Activated T-cell treated with anti-CD3 and anti-CD28 coated beads, Interleukin-2, amount 50 U/mL, for 48 hours (primary cell): ENCODE measurements around the gene KCNQ1.
A peak's percentile ranks its signal among the peaks of the same experiment; 100 is the strongest.

Experiments
- DNase-seq, 2 experiments: peaks; one replicate each; pipeline ENCODE4 v3.0.0-alpha.2; 2020

Gene KCNQ1

DNA sequence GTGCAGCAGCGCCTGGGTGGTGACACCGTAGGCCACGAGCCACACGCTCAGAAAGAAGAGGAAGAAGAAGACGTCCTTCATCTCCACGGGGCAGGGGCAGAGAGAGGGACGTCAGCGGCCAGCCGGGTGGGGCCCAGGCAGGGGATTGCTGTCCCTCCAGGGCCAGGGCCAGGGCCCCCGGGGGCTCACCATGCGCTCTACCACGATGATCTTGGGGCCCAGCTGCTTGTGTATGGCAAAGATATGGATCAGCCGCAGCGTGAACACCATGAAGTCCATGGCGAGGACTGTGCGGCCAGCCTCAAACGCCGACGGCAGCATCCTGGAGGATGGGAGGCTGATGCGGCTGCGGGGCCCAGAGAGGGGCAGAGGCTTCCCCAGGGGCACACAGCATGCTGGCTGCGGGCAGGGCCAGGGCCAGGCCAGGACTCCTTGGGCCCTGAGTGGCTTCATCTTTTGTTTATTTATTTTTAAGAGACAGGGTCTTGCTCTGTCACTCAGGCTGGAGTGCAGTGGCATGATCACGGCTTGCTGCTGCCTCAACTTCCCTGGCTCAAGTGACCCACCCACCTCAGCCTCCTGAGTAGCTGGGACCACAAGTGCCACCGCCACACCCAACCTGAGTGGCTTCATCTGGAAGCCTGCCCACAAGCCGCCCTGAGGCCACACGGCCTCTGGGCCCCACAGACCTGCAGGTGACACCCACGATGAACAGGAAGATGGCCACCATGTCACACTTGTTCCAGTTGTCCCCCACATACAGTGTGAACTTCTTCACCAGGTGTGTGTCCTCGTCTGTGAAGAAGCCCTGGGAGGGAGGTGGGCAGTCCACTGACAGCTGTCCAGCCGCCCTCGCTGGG, 33.1 kb upstream of the KCNQ1 start:
- no peak for DNase-seq

DNA sequence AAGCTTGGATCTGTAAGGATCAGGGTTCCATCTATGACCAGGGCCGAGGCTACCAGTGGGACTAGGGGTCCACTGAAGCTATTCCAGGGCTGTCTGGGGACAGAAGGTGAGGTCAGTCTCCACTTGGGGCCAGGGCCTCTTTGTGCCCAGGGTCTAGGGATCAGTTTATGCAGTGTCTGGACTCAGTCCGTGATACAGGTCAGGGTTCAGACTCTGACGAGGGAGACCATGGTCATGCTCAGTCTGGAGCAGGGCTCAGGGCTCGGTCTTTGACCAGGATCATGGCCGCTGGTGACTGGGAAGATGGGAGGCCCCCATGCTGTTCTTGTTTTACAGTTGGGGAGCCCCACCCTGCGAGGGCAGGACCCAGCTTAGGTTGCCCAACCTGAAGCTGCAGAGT, 32.5 kb upstream of the KCNQ1 start:
- no peak for DNase-seq

DNA sequence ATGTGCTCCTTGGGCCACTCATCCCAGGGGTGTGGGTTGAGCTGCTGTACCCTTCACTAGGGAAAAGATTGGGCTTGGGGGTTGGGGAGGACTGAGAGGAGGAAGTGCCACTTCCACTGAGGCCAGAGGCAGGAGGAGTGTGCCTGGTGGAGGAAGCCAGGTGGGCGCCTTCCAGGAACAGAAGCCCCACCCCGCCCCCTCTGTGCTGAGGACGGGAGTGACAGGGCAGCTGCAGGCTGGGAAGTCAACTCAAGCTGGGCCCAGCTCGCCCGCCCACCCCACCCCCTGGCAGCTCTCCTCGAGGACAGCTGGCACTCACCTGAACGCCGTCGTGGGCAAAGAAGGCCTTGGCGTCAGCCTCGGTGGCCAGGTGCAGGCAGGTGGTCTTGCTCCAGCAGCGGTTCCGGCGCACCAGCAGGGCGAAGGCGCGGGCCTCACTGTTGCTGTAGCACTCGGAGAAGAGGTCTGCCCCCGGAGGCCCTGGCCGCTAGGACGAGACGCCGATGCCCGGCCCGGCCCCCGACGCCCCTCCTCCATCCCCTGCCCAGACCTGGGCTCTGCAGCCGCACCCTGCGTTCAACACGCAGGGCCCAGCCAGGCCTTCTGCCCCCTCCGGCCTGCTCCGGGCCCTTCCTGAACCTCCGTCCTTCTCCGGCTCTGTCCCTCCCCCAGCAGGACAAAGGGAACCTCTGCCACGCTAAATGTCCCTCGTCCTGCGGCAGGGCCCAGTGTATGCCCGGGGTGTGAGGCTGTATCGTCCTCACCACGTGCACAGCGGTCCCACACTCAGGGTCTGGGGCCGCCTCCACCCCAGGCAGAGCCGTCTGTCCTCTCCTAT, 30.8 kb upstream of the KCNQ1 start:
- DNase-seq: no peak

DNA sequence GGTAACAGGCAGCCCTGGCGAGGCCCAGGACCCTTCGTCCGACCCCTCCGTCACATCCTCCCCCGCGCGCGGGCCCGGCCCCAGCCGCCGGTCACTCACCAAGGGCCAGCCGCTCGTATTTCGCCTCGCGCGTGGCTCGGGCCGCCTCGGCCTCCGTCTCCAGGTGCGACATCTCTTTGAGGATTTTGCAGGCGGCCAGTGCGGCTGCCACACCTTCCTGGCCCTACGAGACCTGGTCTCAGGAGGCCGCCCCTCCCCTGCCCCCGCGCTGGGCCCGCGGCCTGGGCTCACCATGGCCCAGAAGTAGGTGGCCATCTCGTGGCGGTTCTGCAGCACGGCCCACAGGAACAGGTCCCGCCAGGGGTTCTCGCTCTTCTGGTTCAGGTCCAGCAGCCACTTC, 30.2 kb upstream of the KCNQ1 start:
- DNase-seq: no peak

DNA sequence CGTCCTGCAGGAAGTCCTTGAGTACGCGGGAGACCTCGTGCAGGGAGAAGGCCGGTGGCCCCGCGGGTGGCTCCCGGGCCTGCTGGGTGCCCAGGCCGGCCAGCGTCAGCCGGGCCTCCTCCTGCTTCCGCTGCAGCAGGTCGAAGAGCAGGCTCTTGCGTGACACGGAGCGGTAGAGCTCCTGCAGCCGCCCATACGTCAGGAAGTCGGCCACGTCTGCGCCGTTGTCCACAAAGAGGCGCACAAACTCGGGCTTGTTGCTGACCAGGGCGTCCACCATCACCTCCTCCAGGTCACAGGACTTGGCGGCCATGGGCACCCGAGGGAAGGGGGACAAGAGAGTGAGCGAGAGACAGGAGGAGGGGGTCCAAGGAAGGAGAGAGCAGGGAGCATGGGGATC, 29.6 kb upstream of the KCNQ1 start:
- no peak for DNase-seq

DNA sequence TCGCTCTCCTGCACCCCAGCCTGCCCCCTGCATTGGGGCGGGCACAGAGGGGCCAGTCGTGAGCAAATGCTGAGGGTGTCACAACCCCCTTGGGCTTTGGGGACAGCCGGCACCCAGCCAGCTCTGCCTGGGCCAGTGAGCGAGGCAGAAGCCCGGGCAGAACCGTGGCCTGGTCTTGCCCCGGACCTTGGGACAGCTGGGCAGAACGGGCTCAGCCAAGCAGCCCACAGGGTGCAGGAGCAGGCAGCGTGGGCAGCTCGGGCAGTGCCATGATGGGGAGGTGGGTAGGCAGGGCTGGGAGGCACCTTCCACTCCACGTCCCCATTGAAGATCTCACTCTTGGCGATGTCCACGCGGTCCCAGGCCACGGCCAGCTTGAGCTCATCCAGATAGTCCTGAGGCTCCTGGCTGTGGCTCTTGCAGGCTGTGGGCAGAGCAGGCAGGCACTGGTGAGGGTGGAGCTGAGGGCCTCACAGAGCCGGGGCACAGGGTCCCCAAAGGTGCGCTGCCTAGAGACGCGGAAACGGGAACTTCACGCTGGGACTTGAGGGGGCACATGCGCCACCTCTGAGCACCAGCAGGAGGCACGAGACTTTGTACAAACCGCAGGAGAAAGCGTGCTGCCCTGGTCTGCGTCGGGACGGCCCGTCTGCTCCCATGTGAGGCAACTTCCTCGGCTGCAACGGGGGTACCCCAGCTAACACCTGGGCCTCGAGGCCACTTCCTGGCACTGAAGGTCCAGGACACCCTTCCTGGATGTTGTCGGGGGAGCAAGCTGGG, 29.0 kb upstream of the KCNQ1 start:
- DNase-seq: no peak

DNA sequence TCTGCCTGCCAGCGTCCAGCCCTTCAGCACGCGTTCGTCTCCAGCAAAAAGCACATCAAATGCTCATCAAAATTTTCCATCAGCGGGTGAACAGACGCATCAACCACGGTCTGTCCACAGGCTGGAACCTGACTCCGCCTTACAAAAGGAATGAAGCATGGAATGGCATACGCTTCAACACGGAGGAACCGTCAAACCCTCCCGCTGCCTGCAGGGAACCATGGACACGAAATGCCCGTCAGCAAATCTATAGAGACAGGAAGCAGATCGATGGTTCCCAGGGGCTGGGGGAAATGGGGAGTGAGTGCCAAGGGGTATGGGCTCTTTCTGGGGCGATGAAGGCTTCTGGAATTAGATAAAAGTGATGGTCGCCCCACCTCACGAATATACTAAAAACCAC, 28.0 kb upstream of the KCNQ1 start:
- no peak for DNase-seq

DNA sequence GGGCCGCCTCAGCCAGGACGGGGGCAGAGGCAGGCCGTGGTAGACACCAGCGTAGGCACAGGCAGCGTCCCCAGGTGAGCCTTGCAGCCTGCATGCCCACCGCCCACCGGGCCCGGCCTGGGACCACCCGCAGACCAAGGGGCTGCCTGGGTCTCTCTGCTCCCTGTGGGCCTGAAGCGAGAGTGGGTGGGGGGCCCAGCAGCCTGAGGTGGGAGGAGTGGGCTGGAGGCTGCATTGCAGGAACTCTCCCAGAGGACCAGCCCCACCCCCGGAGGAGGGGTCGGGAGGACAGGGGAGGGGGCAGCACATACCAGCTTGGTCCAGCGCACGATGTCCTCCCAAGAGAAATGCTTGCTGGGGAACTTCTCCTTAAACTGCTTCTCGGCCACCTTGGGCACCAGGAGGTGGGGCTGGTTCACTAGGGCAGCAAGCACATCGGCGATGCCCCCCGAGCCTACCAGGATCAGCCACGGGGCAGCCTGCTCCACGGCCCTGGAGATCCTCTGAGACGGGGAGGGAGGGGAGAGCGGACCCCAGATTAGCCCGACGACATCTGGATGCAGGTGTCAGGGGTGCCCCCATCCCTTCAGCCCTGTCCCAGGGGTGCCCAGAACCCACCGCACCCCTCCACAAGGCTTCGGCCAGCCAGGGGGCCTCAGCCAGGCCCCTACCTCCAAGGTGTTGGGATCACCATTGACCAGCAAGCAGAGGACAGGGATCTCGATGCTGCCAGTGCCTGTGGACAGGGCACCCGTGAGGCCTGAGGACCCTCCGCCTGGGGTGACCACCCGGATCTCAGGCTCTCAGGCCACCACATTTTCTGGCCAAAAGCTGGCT, 26.7 kb upstream of the KCNQ1 start:
- no peak for DNase-seq

DNA sequence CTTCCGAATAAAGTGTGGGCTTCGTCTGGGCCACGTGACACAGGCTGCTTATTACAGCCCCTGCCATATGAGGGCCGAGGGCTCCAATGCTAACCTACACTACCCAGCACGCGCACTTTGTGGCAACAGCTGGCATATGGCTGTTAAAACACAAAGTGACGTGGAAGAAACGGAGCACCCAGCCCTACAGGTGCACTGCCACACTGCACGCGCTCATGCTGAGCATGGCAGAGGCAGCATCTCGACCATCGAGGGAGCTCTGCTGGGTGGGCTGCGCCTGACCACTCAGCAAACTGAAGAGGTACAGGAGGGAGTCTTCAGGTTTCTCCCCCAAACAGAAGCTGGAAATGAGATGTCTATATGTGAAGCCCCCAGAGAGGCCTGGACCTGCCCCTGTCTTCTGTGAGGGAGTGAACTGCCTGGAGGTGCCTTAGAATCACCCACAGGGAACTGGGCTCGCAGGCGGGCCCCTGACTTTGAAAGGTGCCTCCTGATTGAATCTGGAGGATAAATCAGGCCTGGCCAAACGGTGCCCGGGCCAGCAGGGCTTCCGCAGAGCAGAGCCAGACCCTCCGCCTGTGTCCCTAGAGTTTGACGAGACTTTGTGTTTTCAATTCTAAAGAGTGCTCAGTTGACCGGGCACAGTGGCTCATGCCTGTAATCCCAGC, 26.0 kb upstream of the KCNQ1 start:
- no peak for DNase-seq

DNA sequence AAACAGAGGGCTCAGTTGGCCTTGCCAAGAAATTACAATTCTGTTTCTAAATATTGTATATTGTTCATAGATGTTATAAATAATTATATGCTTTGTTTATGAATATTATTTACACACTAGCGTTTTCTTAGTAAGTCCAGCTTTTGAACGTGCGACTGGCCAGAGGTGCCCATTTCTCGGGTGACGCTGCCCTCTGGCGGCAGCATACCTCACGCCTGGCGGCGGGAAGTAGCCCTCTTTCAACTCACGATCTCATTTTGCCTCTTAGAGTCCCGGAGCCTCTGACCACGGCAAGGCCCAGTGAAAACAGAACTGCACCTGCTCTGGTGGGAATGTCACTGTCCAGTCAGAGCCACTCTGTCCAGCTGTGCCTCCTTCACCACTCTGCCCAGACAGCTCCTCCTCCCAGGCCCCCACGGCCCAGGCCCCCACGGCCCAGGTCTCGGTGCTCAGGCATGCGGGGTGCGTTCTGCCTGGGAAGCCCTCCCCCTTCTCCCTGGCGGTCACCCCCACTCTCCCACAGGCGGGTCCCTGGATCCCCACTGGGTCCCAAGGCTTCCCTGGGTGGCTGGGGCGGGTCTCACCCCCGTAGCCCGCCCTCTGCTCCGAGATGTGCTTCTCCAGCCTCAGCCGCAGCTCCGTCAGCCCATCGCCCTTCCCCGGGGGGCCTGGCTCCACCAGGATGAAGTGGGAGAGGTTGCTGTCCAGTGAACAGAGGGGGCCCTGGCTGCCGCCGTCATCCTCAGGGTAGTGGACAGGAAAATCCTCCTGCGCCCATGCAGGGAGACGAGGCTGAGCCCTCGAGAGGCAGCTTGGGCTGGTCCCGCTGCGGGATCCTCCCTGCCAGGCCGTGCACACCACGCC, 24.9 kb upstream of the KCNQ1 start:
- peak; percentile 75 to 80 for DNase-seq

DNA sequence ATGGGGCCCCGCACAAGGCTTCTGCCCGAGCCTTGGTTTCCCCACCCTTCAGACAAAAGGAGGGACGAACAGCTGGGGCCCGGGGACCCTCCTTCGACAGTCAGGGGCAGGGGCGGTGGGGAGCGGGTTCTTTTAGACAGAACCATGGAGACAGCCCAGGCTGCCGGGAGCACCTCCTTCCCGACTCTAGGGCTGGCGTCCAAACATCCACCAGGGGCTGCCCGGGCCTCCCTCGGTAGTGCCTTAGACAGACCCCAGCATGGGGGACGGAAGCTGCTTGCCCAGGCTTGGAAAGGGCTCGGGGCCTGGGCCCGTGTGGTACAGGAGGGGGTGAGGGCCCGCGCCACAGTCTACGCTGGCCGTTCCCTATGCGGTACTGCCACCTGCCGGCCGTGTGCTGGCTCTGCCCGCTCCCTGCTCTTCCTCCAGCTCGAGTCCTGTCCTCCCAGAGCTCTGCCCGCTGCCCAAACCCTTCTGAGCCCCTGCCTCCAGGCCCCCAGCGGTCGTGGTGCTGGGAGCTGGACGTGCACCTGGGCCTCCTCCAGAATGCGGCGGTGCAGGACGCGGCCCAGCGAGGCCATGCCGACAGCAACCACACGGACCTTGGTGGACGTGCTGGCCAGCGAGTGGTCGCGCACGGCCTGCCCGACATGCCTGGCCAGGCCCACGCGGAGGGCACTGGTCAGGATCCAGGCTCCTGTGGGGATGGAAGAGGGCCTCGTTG, 24.1 kb upstream of the KCNQ1 start:
- DNase-seq: peak; percentile 77 to 84

DNA sequence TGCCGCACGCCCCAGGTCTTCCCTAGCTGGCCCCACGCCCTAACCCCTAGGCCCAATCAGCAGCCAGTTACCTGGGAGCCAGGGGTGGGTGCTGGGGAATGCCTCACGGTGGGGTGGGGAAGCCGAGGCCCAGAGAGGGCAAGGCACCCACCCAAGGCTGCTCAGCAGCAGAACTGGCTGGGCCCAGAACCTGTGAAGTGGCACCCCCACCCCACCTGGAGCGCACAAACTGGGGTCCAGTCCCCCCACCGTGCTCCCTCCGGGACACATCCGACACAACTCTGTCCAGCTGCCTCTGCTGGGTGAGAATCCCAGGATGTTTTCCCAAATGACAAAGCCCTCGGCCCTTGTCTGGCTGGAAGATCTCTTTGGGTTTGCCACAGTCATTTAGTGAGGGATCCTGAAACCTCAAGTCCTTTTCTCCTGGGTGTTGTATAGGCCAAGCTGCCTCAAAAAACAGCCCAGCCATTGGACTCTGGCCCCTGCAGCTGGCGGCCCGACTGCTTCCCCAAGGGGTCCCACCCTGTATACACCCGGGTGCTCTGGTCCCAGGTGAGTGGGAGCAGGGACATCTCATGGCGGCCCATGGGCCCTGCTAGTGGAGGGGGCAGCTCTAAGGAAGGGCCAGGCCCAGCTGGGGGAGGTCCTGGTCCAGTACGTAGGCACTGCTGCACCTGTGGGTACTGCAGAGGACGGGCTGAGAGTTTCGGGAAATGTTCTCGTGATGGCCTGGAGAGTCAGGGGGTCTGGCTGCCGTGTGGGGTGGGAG, 23.4 kb upstream of the KCNQ1 start:
- DNase-seq: no peak

DNA sequence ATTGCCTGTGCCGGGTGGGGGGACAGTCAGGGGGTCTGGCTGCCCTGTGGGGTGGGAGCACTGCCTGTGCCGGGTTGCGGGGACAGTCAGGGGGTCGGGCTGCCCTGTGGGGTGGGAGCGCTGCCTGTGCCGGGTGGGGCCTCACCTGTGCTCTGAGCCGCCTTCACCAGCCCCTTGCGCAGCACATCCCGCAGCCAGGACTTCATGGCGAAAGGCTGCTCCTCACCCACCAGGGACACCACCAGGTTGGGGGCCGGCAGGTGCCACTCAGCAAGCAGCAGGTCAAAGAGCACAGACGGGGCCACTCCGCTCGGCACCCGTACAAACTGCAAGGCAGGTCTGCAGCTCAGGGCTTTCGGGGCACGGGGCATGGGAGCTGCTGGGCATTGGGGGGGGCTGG, 22.8 kb upstream of the KCNQ1 start:
- DNase-seq: no peak

DNA sequence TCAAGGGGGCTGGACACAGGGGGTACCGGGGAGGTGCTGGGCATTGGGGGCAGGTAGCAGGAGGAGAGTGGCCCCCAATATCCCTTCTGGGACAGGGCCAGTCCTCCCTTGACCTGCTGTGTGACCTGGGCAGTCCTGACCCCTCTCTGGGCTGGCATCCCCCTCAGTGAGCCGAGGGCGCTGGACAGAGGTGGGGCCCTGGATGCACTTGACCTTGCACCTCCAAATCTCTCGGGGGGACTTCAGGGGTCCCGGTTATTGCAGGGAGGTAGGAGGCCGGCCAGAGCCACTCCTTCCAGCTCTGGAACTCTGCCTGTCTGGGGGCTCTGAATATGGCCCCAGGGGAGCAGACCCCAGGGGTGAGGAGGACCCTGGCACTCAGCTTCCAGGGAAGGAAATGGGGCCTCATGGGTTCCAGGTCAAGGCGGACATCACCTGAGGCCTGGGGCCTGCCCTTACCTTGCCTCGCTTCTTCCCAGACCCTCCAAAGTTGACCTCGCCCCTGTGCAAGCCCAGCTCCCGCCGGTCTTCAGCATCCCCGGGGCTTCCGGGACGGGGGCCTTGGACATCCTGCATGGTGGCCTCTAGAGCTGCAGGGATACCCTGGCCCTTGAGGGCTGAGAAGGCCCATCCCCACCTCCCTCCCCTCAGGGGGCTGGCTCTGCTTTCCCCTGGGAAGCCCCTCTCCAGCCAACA, 22.2 kb upstream of the KCNQ1 start:
- DNase-seq: no peak

DNA sequence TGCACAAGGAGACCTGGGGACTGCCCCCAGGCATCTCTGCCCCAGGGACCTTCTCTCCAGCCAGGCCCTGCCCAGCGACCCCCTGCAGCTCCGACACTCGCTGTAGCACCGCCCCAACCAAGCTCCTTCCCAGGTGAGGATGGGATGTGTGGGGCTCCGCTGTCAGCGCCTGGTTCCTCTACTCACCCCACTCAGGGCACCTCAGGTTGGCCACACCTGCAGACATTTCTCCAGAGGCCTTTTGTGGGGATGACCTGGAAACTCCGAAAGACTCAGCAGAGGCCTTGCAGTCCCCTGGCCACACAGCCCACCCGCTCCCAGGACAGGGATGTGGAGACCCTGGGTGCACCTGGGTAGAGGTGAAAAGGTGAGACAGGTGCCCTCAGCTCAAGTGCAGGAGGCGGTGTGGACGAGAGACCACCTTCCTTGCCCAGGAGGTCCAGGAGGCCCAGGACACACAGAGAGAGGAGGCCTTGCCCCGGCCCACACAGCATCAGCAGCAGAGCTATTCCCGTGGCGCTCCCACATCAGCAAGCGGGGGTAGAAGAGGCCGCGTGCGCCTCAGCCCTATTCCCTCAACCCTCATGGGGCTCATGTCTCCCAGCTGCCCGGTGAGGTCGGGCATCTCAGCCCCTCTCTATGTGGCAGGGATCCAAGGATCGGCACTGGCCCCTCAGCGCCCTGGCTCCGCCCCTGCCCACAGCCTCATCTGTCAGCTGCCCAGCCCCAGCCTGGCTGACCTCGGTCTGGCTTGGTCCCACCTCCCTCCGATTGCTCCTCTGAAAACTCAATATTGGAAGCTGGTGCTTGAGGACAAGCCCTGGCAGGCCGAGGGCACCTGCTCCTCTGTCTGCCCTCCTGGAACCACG, 21.4 kb upstream of the KCNQ1 start:
- no peak for DNase-seq

DNA sequence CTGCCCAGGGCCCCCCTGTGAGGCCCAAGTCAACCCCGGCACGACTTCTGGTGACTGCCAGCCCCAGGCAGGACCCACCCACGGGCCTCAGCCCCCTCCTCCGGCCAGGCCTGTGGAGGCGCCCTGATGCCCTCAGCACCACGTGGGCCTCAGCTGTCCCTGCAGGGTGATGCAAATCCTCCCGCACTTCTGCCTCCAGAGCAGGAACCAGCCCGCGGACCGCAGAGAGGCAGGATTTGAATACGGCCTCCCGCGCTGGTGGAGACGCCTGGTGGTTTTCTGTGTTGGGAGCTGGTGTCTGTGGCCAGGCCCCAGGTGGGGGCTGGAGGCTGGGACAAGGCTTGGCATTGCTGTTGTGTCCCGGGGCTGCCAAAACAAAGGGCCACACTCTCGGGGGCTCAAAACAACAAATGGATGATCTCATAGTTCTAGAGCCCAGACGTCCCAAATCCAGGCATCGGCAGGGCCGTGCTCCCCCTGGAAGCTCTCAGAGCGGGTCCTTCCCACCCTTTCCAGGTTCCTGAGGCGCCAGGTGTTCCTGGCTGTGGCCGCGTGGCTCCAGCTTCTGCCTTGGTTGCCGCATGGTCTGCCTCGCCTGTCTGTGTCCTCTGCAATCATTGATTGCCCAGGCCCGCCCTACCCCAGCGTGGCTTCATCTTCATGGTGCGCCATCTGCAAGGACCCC, 19.9 kb upstream of the KCNQ1 start:
- DNase-seq: no peak

DNA sequence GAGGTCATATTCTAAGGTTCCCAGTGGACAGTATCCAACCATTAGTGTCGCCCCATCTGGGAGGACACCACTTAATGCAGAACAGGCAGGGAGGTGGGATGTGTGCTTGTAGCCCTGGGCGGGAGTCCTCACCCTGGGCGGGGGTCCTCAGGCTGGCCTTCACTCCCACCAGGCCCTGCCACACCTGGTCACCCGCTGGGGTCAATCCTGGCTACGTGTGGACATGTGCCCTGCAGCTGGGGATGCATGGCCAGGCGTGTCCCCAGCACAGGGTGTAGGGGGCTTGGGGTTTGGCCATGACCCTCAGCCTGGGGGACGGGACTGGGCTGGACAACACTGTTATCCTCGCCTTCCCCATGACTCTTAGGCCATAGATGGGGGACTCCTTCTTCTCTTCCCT, 19.3 kb upstream of the KCNQ1 start:
- DNase-seq: no peak
